Stimulated activated naive CD8-positive, alpha-beta T cell treated with anti-CD3 and anti-CD28 coated beads, Interleukin-15, amount 100 ng/mL, for 72 hours (primary cell): ENCODE measurements around the gene RFX5.
"Not testable (repeated sequence)": the region's sequence is repeated elsewhere in the genome, so short reads cannot be mapped to it uniquely, and the experiment has no call there.

ENCODE experiments used
- ATAC-seq: fragments of 150-1000 bp; cut with Tn5 transposase; 2 replicates; pipeline ENCODE4 v1.10.0; 2021; ENCODE audit warnings: mild to moderate bottlenecking, moderate library complexity
- DNase-seq, 2 donors: peaks; one replicate each; pipeline ENCODE4 v3.0.0; 2021 to 2022
- H3K27ac Mint-ChIP-seq, 2 donors: one replicate each; pipeline ENCODE4 v1.8.0; 2022; ENCODE audit warnings: mild to moderate bottlenecking in 2 of 2, mixed read lengths in 2 of 2, moderate library complexity in 2 of 2
- H3K27me3 Mint-ChIP-seq: one replicate; pipeline ENCODE4 v1.8.0; 2022; ENCODE audit warnings: mixed read lengths
- H3K4me1 Mint-ChIP-seq: one replicate; pipeline ENCODE4 v1.8.0; 2022; ENCODE audit warnings: mild to moderate bottlenecking, mixed read lengths
- H3K4me3 Mint-ChIP-seq, 2 donors: one replicate each; pipeline ENCODE4 v1.8.0; 2022; ENCODE audit warnings: mild to moderate bottlenecking in 2 of 2, mixed read lengths in 2 of 2, moderate library complexity in 1 of 2
- H3K9me3 Mint-ChIP-seq, 2 donors: one replicate each; pipeline ENCODE4 v1.8.0; 2022; ENCODE audit warnings: mixed read lengths in 2 of 2

RFX5 gene

DNA sequence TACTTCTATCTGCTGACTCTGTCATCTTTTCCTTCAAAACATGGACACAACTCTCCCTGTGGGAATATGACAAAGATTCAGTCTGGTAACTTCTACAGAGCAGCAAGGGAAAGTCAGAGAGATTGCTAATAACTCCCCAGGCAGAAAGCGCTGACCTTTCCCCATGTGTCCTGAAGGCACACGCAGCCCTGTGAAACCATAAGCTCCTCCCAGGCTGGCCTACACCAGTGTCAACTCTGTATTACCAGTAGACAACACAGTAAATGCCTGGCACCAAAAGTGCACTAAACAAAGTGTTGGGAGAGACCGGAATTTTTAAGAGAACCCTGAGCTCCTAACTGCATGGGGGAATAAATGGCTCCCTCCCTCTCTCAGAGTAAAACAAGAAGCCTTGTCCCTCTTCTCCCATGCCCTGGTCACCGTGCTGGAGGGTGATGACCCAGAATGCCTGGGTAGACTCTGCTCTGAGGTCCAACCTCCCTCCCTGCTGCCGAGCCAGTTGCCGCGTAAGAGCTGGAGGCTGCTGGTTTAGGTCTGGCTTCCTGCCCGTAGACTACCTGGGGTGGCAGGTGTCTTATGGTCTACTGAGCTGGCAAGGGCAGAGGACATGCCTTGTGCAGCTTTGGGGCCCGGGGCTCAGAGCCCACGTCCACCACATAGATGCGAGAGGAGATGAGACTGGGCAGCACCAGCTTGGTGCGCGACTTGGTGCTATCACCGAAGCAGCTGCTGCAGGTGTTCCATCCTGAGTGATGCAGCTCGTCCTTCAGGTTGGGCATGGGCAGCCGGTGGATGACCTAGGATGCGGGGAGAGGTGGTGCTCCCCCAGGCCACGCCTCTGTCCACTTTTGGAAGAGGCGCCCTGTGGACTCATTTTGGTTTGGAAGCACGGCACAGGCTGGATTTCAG lies 21.6 kb upstream of the RFX5 start:
- H3K4me3 Mint-ChIP-seq: no peak overlapping the region
- peak overlapping the region in 1 of 2 donors; percentile 65 for H3K27ac Mint-ChIP-seq
- DNase-seq (no peak), ATAC-seq (no peak)
- peaks cover 0 to 2% of the 10 kb centered on the region in 2 donors for H3K9me3 Mint-ChIP-seq
- no peaks in the 10 kb centered on the region for H3K4me1 Mint-ChIP-seq
- H3K27me3 Mint-ChIP-seq: no peaks in the 10 kb centered on the region

GRCh38 chr1:151367658-151368392 lies 20.8 kb upstream of the RFX5 start:
- Mint-ChIP-seq H3K9me3 (peaks cover 4 to 11% of the 10 kb centered on the region in 2 donors), H3K4me1 (no peaks in the 10 kb centered on the region), H3K27ac (no peak overlapping the region), H3K27me3 (no peaks in the 10 kb centered on the region), H3K4me3 (no peak overlapping the region)
- ATAC-seq (no peak), DNase-seq (no peak)

- no peak for ATAC-seq
- Mint-ChIP-seq H3K27ac (no peak overlapping the region), H3K27me3 (no peaks in the 10 kb centered on the region), H3K4me3 (no peak overlapping the region), H3K4me1 (no peaks in the 10 kb centered on the region), H3K9me3 (peaks cover 15 to 24% of the 10 kb centered on the region in 2 donors)
- DNase-seq: no peak
These were observed 17.9 kb upstream of the RFX5 start for GRCh38 chr1:151364996-151365395.

DNA sequence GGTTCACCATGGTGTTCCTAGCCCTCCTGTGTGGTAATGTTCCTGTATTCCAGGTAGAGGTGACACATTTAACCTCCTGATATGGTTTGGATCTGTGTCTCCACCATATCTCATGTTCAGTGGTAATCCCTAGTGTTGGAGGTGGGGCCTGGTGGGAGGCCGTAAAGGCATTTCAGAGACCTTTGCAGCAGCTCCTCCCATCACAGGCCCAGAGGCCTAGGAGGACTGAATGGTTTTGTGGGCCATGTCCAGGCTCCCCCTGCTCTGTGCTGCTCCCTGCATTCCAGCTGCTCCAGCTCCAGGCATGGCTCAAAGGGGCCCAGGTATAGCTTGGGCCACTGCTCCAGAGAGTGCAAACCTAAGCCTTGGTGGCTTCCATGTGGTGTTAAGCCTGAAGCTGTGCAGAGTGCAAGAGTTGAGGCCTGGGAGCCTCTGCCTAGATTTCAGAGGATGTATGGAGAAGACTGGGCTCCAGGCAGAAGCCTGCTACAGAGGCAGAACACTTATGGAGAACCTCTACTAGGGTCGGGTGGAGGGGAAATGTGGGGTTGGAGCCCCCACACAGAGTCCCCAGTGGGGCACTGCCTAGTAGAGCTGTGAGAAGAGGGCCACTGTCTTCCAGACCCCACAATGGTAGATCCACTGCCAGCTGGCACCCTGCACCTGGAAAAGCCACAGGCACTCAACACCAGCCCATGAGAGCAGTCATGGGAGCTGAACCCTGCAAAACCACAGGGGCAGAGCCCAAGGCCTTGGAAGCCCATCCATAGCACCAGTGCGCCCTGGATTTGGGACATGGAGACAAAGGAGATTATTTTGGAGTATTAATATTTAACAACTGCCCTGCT lies 15.5 kb upstream of the RFX5 start:
- no peak for DNase-seq
- Mint-ChIP-seq H3K4me3 (no peak overlapping the region), H3K9me3 (peaks cover 15 to 24% of the 10 kb centered on the region in 2 donors), H3K27me3 (no peaks in the 10 kb centered on the region), H3K27ac (no peak overlapping the region), H3K4me1 (no peaks in the 10 kb centered on the region)
- ATAC-seq: no peak

DNA sequence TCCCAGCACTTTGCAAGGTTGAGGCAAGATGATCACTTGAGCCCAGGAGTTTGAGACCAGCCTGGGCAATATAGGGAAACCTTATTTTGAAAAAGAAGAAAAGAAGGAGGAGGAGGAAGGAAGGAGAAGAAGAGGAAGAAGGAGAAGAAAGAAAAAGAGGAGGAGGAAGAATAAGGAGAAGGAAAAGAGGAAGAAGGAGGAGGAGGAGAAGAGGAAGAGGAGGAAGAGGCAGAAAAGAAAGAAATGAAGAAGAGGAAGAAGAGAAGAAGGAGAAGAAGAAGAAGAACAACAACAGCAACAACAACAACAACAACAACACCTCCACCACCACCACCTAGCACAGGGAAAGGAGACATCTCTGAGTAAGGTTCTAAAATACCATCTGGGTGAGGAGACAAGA lies 14.8 kb upstream of the RFX5 start:
- H3K27ac Mint-ChIP-seq: no peak overlapping the region
- no peaks in the 10 kb centered on the region for H3K27me3 Mint-ChIP-seq
- peaks cover 15 to 24% of the 10 kb centered on the region in 2 donors for H3K9me3 Mint-ChIP-seq
- H3K4me3 Mint-ChIP-seq: no peak overlapping the region
- DNase-seq: no peak
- no peaks in the 10 kb centered on the region for H3K4me1 Mint-ChIP-seq
- no peak for ATAC-seq

DNA sequence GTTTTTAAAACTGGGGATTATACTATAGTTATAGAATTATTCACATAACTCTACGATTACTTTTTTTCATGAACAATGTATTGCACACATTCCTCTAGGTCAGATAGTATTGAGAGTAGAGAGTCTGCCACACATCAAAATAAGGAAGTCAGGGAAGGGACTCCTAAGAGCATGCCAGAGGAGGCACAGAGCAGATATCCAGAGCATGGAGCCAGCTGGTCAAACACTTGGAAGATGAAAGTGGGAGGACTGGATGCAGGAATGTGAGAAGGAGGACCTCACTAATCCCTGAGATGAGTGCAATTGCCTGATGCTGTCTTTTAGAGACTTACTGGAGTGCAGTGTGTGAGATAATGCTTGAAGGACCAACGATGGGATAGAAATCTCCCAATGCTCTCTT lies 9.6 kb upstream of the RFX5 start:
- no peak for ATAC-seq
- peaks cover 1 to 8% of the 10 kb centered on the region in 2 donors for H3K9me3 Mint-ChIP-seq
- no peak overlapping the region for H3K4me3 Mint-ChIP-seq
- H3K27ac Mint-ChIP-seq: no peak overlapping the region
- no peaks in the 10 kb centered on the region for H3K4me1 Mint-ChIP-seq
- H3K27me3 Mint-ChIP-seq: no peaks in the 10 kb centered on the region
- DNase-seq: no peak

DNA sequence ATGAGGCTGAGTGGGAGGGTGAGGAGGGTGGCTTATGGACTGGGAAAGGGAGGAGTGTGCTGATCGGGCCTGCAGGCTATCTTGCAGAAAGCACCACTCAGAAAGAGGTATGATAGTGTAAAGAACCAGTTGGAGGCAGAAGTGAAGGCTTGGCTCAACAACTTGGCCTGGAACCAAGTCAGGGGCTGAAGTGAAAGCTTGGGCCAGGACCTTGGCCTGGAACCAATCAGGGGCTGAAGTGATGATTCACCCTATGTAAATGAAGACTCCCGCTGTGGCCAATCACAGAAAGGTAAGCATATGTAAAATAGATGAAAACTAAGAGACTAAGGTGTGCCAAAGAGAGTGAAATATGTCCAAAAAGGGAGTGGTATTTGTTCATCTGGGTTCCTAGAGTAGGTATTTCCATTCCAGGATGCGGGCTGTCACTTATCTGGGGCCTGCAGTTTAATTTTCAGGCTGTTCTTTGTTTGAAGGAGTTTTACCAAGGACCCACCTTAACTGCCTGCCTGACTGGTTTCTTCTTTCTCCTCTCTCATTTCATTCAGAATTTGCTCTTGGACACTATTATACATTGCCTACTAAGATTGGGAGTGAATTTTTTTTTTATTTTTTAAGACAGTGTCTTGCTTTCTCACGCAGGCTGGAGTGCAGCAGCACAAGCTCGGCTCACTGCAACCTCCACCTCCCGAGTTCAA lies 5.1 kb upstream of the RFX5 start:
- H3K4me3 Mint-ChIP-seq: no peak overlapping the region
- no peak for ATAC-seq
- H3K27ac Mint-ChIP-seq: no peak overlapping the region

GRCh38 chr1:151350323-151350722 lies 3.3 kb upstream of the RFX5 start:
- H3K4me3 Mint-ChIP-seq, H3K27ac Mint-ChIP-seq, ATAC-seq, DNase-seq, H3K27me3 Mint-ChIP-seq, H3K9me3 Mint-ChIP-seq: not testable (repeated sequence)
- peaks cover 32% of the 10 kb centered on the region for H3K4me1 Mint-ChIP-seq

More for the DNA sequence above, 5.1 kb upstream of the RFX5 start:
- Mint-ChIP-seq H3K9me3 (peaks cover 0 to 6% of the 10 kb centered on the region in 2 donors), H3K27me3 (no peaks in the 10 kb centered on the region), H3K4me1 (peaks cover 13% of the 10 kb centered on the region)
- DNase-seq: no peak

DNA sequence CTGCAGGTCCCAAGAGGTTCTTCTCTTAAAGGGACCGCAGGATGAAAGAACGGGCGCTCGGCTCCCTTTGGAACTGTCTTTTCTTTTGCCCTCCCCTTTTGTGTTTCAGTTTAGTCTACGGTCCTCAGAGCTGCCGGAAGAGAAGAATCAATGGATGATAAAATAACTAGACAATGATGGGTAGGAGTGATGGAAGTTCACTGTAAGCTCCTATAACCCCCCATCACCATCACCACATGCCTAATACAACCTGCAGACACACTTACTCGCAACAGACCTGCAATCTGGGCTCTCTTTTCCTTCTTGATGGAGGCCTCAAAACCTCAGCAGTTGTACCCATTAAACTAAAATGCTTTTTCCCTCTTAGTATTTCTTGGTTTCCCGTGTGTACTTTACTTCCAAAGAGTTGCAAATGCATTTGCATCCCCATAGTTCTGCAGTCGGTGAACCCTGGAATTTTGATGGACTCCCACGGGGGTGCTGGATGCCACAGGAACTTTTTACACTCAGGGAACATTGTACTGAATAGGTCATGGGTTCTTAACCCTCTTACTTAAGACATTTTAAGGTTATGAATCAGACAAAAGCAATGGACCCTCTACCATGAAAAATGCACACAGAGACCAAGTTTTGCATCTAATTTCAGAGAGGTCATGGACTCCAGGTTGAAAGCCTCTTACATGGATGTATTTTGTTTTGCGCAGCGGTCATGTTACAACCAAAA lies 633 bp upstream of the RFX5 start:
- peaks cover 58% of the 10 kb centered on the region for H3K4me1 Mint-ChIP-seq
- no peak for DNase-seq
- peaks cover 0 to 6% of the 10 kb centered on the region in 2 donors for H3K9me3 Mint-ChIP-seq
- peak overlapping the region; percentile 94 to 100 for H3K4me3 Mint-ChIP-seq
- peak overlapping the region; percentile 98 to 99 for H3K27ac Mint-ChIP-seq
- H3K27me3 Mint-ChIP-seq: no peaks in the 10 kb centered on the region
- peak; percentile 27 for ATAC-seq

- Mint-ChIP-seq H3K27me3 (no peaks in the 10 kb centered on the region), H3K9me3 (no peaks in the 10 kb centered on the region), H3K4me1 (peaks cover 63% of the 10 kb centered on the region), H3K27ac (peak overlapping the region; percentile 98 to 99), H3K4me3 (peak overlapping the region; percentile 94 to 100)
- ATAC-seq (no peak), DNase-seq (peak in 1 of 2 donors; percentile 20)
These were observed 827 bp downstream of the RFX5 start for GRCh38 chr1:151346082-151346768.

DNA sequence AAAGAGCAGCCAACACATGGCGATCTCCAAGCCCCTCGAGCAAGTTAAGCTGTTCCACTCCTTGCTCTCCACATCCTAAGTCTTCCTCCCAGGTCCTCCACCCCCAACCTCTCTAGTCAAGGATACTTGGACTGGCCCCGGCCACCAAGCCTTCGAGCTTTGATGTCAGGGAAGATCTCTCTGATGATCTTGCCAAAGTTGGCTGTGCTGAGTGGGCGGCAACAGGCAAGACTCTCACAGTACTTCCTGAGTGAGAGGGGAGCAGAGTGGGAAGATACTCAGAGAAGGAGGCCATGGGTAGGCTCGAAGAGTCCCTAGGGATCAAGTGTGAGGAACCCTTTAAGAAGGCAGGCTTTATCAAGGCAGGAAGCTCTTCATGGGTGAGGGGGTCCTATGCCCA lies 2.8 kb downstream of the RFX5 start:
- Mint-ChIP-seq H3K27me3 (no peaks in the 10 kb centered on the region), H3K4me3 (no peak overlapping the region), H3K9me3 (no peaks in the 10 kb centered on the region), H3K27ac (no peak overlapping the region), H3K4me1 (peaks cover 69% of the 10 kb centered on the region)
- no peak for DNase-seq
- ATAC-seq: no peak

- Mint-ChIP-seq H3K9me3 (no peaks in the 10 kb centered on the region), H3K4me1 (peaks cover 69% of the 10 kb centered on the region), H3K27me3 (no peaks in the 10 kb centered on the region), H3K4me3 (no peak overlapping the region), H3K27ac (no peak overlapping the region)
- no peak for DNase-seq
- ATAC-seq: no peak
These were observed 3.5 kb downstream of the RFX5 start for GRCh38 chr1:151343587-151343986.

GRCh38 chr1:151342569-151342968 lies 4.5 kb downstream of the RFX5 start:
- Mint-ChIP-seq H3K27me3 (no peaks in the 10 kb centered on the region), H3K9me3 (no peaks in the 10 kb centered on the region), H3K4me1 (peaks cover 60% of the 10 kb centered on the region), H3K27ac (peak overlapping the region in 1 of 2 donors; percentile 59), H3K4me3 (no peak overlapping the region)
- DNase-seq (no peak), ATAC-seq (no peak)

DNA sequence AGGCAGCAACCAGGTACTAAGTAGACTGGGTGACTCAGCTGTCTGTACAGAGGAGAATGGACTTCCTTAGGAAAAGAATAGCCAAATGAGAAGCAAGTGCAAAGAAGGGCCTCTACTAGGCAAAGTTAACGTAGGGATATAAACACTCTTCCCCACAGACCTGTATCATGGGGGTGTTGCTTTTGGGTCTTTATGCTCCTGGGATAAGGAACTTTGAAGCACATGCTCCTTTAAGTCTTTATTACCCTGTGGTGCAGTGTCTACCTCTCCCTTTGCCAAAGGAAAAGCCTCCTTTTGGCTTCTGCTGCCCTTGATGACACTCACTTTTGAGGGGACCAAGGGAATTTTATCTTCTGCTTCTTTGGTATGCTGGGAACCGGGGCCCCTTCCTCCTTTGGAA lies 5.0 kb downstream of the RFX5 start:
- Mint-ChIP-seq H3K4me3 (no peak overlapping the region), H3K27ac (no peak overlapping the region), H3K4me1 (peaks cover 55% of the 10 kb centered on the region), H3K27me3 (no peaks in the 10 kb centered on the region), H3K9me3 (no peaks in the 10 kb centered on the region)
- no peak for DNase-seq
- no peak for ATAC-seq
